Measurements from ENCODE around the gene FCHSD2.

GRCh38 chr11:73137944-73138274 lies 4.2 kb downstream of the FCHSD2 start:
- TF ChIP-seq, protein P1, sequence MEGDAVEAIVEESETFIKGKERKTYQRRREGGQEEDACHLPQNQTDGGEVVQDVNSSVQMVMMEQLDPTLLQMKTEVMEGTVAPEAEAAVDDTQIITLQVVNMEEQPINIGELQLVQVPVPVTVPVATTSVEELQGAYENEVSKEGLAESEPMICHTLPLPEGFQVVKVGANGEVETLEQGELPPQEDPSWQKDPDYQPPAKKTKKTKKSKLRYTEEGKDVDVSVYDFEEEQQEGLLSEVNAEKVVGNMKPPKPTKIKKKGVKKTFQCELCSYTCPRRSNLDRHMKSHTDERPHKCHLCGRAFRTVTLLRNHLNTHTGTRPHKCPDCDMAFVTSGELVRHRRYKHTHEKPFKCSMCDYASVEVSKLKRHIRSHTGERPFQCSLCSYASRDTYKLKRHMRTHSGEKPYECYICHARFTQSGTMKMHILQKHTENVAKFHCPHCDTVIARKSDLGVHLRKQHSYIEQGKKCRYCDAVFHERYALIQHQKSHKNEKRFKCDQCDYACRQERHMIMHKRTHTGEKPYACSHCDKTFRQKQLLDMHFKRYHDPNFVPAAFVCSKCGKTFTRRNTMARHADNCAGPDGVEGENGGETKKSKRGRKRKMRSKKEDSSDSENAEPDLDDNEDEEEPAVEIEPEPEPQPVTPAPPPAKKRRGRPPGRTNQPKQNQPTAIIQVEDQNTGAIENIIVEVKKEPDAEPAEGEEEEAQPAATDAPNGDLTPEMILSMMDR (IDR thresholded peaks at IDR 0.05) = no peak
- TF ChIP-seq POLR2AphosphoS5 (IDR thresholded peaks at IDR 0.05) (no peak), EP300 (IDR thresholded peaks at IDR 0.05) (no peak)
